Measurements from ENCODE around the gene ARMC3.

- TF ChIP-seq CTCF (IDR thresholded peaks at IDR 0.05) (no peak), POLR2A (IDR thresholded peaks at IDR 0.05) (no peak)
Observed at GRCh38 chr10:22911889-22912762, 15.7 kb upstream of the ARMC3 start.

Measured in heart left ventricle (tissue), 13 donors.